IMR-90 (cell line): ENCODE data around the gene CEACAM1. TPM values are rescaled to one million over a fixed set of nuclear protein-coding genes. Genes with fewer than 3 reads are reported as not detected.

Experiments
- ATAC-seq: fragments of 200-7000 bp; cut with Tn5 transposase; 2 replicates; pipeline ENCODE4 v1.9.1; 2020; ENCODE audit warnings: low read depth, mild to moderate bottlenecking, moderate library complexity
- BruUV-seq: library from RNA; stranded (reverse); fragments of 400-500 nt; replicated peaks from 2 replicates; lab custom pipeline; 2021; lab: Mats Ljungman, UMichigan
- CTCF ChIA-PET: fragments of 300-600 bp; formaldehyde crosslinking; extraction: SDS; loops from one replicate; lab custom pipeline; 2021; ENCODE audit warnings: antibody characterized with exemption; lab: Yijun Ruan, JAX
- POLR2A ChIA-PET: fragments of 300-600 bp; sonication (Branson Sonifier 250); formaldehyde crosslinking; loops from one replicate; lab custom pipeline; 2022; ENCODE audit warnings: antibody characterized with exemption; ENCODE audit not compliant: unreplicated experiment; lab: Charles Lee
- DNase-seq: peaks from one replicate; pipeline ENCODE4 v3.0.0; 2013
- H2AFZ ChIP-seq: replicated peaks from 2 replicates; pipeline ENCODE3; 2013; ENCODE audit warnings: low read length, mild to moderate bottlenecking; ENCODE audit not compliant: poor library complexity
- H2AK5ac ChIP-seq: 2 replicates; pipeline ENCODE4 v1.6.1; 2013; ENCODE audit warnings: low read depth, low read length, inconsistent platforms
- H2AK9ac ChIP-seq: replicated peaks from 2 replicates; pipeline ENCODE3; 2013; ENCODE audit warnings: mild to moderate bottlenecking, low read depth, low read length, moderate library complexity; ENCODE audit not compliant: poor library complexity
- H2BK120ac ChIP-seq: 2 replicates; pipeline ENCODE4 v1.6.1; 2013; ENCODE audit warnings: low read depth, low read length, inconsistent platforms
- H2BK15ac ChIP-seq: 3 replicates; pipeline ENCODE4 v1.6.1; 2013; ENCODE audit warnings: low read depth, low read length, inconsistent platforms
- H2BK20ac ChIP-seq: 2 replicates; pipeline ENCODE4 v1.6.1; 2013; ENCODE audit warnings: low read depth, mild to moderate bottlenecking, inconsistent platforms, low read length, moderate library complexity
- H2BK5ac ChIP-seq: 2 replicates; pipeline ENCODE4 v1.6.1; 2013; ENCODE audit warnings: mild to moderate bottlenecking, low read depth, low read length, inconsistent platforms; ENCODE audit not compliant: poor library complexity, severe bottlenecking
- H3K14ac ChIP-seq: replicated peaks from 2 replicates; pipeline ENCODE4 v1.6.1; 2013; ENCODE audit warnings: low read depth, low read length, inconsistent platforms
- H3K18ac ChIP-seq: 2 replicates; pipeline ENCODE4 v1.6.1; 2013; ENCODE audit warnings: low read depth, low read length, control low read depth
- H3K23ac ChIP-seq: 2 replicates; pipeline ENCODE4 v1.6.1; 2013; ENCODE audit warnings: low read depth, low read length, inconsistent platforms
- H3K27ac ChIP-seq: 2 replicates; pipeline ENCODE4 v1.5.1; 2013; ENCODE audit warnings: mild to moderate bottlenecking, control low read depth, low read length; ENCODE audit not compliant: insufficient read depth
- H3K27me3 ChIP-seq: 2 replicates; pipeline ENCODE4 v1.6.1; 2013; ENCODE audit warnings: low read length; ENCODE audit not compliant: control insufficient read depth, insufficient read depth
- H3K36me3 ChIP-seq: 2 replicates; pipeline ENCODE4 v1.6.1; 2013; ENCODE audit warnings: low read length, mixed read lengths; ENCODE audit not compliant: control insufficient read depth, insufficient read depth
- H3K4ac ChIP-seq: 2 replicates; pipeline ENCODE4 v1.6.1; 2013; ENCODE audit warnings: low read depth, low read length, inconsistent platforms
- H3K4me1 ChIP-seq: 2 replicates; pipeline ENCODE4 v1.6.1; 2013; ENCODE audit warnings: low read length, mixed read lengths; ENCODE audit not compliant: control insufficient read depth, insufficient read depth
- H3K4me2 ChIP-seq: 2 replicates; pipeline ENCODE4 v1.6.1; 2013; ENCODE audit warnings: low read depth, mild to moderate bottlenecking, control low read depth, low read length, moderate library complexity
- H3K4me3 ChIP-seq: 2 replicates; pipeline ENCODE4 v1.5.1; 2013; ENCODE audit warnings: low read depth, mild to moderate bottlenecking, control low read depth, low read length, moderate library complexity; ENCODE audit not compliant: insufficient read depth
- H3K56ac ChIP-seq: 2 replicates; pipeline ENCODE4 v1.6.1; 2013; ENCODE audit warnings: low read length, inconsistent platforms; ENCODE audit not compliant: insufficient read depth; ENCODE audit errors: extremely low read depth
- H3K79me1 ChIP-seq, 2 experiments: 2 replicates each; pipeline ENCODE4 v1.6.1; 2013; ENCODE audit warnings: low read length in 2 of 2, inconsistent platforms in 1 of 2, low read depth in 1 of 2
- H3K9ac ChIP-seq: 2 replicates; pipeline ENCODE4 v1.6.1; 2013; ENCODE audit warnings: low read depth, low read length, control low read depth
- H3K9me1 ChIP-seq: 2 replicates; pipeline ENCODE4 v1.6.1; 2013; ENCODE audit warnings: low read length, inconsistent platforms; ENCODE audit not compliant: insufficient read depth
- H3K9me3 ChIP-seq: 2 replicates; pipeline ENCODE4 v1.6.1; 2013; ENCODE audit warnings: low read length; ENCODE audit not compliant: control insufficient read depth, insufficient read depth
- H4K20me1 ChIP-seq: 2 replicates; pipeline ENCODE4 v1.6.1; 2013; ENCODE audit warnings: low read length, inconsistent platforms; ENCODE audit not compliant: insufficient read depth
- H4K5ac ChIP-seq: 2 replicates; pipeline ENCODE4 v1.6.1; 2013; ENCODE audit warnings: mild to moderate bottlenecking, low read depth, low read length, control low read depth
- H4K8ac ChIP-seq, 2 experiments: 2 replicates each; pipeline ENCODE4 v1.6.1; 2013; ENCODE audit warnings: low read depth in 2 of 2, low read length in 2 of 2, control low read depth in 1 of 2, inconsistent platforms in 1 of 2
- H4K91ac ChIP-seq: 2 replicates; pipeline ENCODE4 v1.6.1; 2013; ENCODE audit warnings: low read depth, low read length, inconsistent platforms; ENCODE audit not compliant: insufficient read depth
- CEBPB ChIP-seq: IDR thresholded peaks from 2 replicates; pipeline ENCODE4 v1.6.1; 2012; ENCODE audit warnings: low read depth, low read length, improper control_type of control experiment
- CHD1 ChIP-seq: IDR thresholded peaks from 2 replicates; pipeline ENCODE4 v1.6.1; 2012; ENCODE audit warnings: low read depth, low read length, improper control_type of control experiment
- CTCF ChIP-seq: conservative IDR thresholded peaks from 2 replicates; pipeline ENCODE4 v1.5.1; 2012; ENCODE audit warnings: mild to moderate bottlenecking, low read depth, low read length, improper control_type of control experiment
- FOS ChIP-seq: fragments of 150-350 bp; IDR thresholded peaks from 2 replicates; pipeline ENCODE4 v1.6.1; 2016; ENCODE audit warnings: low read depth, low read length
- MAFK ChIP-seq: IDR thresholded peaks from 2 replicates; pipeline ENCODE4 v1.6.1; 2012; ENCODE audit warnings: low read depth, low read length, improper control_type of control experiment
- POLR2A ChIP-seq: IDR thresholded peaks from 2 replicates; pipeline ENCODE4 v1.6.1; 2012; ENCODE audit warnings: mild to moderate bottlenecking, low read depth, low read length
- RAD21 ChIP-seq: IDR thresholded peaks from 2 replicates; pipeline ENCODE4 v1.6.1; 2012; ENCODE audit warnings: low read length, improper control_type of control experiment
- RCOR1 ChIP-seq: IDR thresholded peaks from 2 replicates; pipeline ENCODE4 v1.6.1; 2012; ENCODE audit warnings: mild to moderate bottlenecking, low read length, improper control_type of control experiment; ENCODE audit not compliant: insufficient replicate concordance
- RFX5 ChIP-seq: IDR thresholded peaks from 2 replicates; pipeline ENCODE4 v1.8.0; 2012; ENCODE audit warnings: low read depth, mild to moderate bottlenecking, low read length, moderate library complexity
- SMC3 ChIP-seq: fragments of 150-350 bp; IDR thresholded peaks from 2 replicates; pipeline ENCODE4 v1.6.1; 2016; ENCODE audit warnings: low read depth, mild to moderate bottlenecking, antibody characterized with exemption, low read length, moderate library complexity
- USF2 ChIP-seq: fragments of 150-350 bp; IDR thresholded peaks from 2 replicates; pipeline ENCODE4 v1.6.1; 2017; ENCODE audit warnings: mild to moderate bottlenecking, antibody characterized with exemption, low read length, low read depth
- WGBS, 2 experiments: methylation state at CpG; one replicate each; pipeline versions ENCODE4 v1.1.5 to v1.1.7; 2013; ENCODE audit warnings: missing lambda C conversion rate in 2 of 2; ENCODE audit not compliant: insufficient read length in 1 of 2; ENCODE audit errors: extremely low coverage in 2 of 2; 5-methylcytosine and 5-hydroxymethylcytosine counted together
- dilution Hi-C: fragments of 300-500 bp; cut with HindIII; formaldehyde crosslinking; loops from one replicate; pipeline ENCODE4 v1.14.3; 2018; ENCODE audit warnings: low sequenced_read_pairs; ENCODE audit not compliant: unreplicated experiment
- in situ Hi-C: fragments of 300-500 bp; cut with MboI; formaldehyde crosslinking; loops from 3 replicates; pipeline ENCODE4 v1.14.3; 2019; ENCODE audit warnings: low sequenced_read_pairs, inconsistent platforms, mixed read lengths
- intact Hi-C: fragments of 100-400 bp; cut with micrococcal nuclease; formaldehyde crosslinking; loops from 2 replicates; pipeline ENCODE4 v1.10.0; 2022
- polyA plus RNA-seq, 3 experiments: library from polyadenylated mRNA; depleted of rRNA; stranded (reverse); fragments of >200 nt; gene quantifications; 2 replicates each; pipeline ENCODE4 v1.2.3, GENCODE V29; 2012; ENCODE audit warnings: low replicate concordance in 1 of 3
- total RNA-seq: library from RNA; depleted of rRNA; stranded (reverse); fragments of >200 nt; gene quantifications from 2 replicates; pipeline ENCODE4 v1.2.3, GENCODE V29; 2012
- TF ChIP-seq, protein P1 (sequence below): fragments of 150-350 bp; IDR thresholded peaks from 2 replicates; pipeline ENCODE4 v1.6.1; 2016; ENCODE audit warnings: low read depth, mild to moderate bottlenecking, low read length, moderate library complexity, borderline replicate concordance

The CEACAM1 gene
- total and polyA plus RNA-seq, 2 of the 4 experiments (the other 2 are of a cell fraction): not detected

DNA sequence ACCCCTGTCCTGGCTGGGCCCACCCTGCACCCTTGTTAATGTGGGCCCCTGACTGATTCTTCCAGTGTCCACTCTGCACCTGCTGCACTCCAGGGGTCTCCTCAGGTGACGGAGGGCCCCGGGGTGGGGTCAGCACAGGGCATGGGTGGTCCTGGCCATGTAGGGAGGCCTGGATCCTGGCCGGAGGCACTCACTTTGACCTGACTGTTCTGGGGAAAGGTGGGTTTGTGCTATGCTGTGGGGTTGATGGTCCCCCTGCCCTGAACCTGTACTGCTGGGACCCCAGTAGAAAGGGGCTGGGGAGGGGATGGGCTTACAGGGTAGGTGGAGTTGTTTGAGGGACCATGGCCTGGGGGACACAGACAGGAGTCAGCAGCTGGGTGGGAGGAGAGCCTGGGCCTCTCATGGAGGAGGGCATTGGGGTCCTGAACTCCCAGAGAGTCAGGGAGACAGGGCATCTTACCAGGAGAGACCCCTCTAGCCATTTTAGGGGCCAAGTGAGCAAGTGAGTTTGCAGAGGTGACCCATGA is 25.8 kb upstream of the CEACAM1 start:
- Histone ChIP-seq H3K27me3 (peaks cover 38% of the 10 kb centered on the region), H3K4me2 (no peak overlapping the region), H4K8ac (no peak overlapping the region), H3K36me3 (no peaks in the 10 kb centered on the region), H3K79me1 (no peaks in the 10 kb centered on the region), H3K4me1 (no peaks in the 10 kb centered on the region), H3K9me1 (no peaks in the 10 kb centered on the region), H2BK120ac (no peak overlapping the region), H3K27ac (no peak overlapping the region), H4K91ac (no peak overlapping the region), H2AK9ac (no peak overlapping the region), H3K9ac (no peak overlapping the region), H2BK20ac (no peak overlapping the region), H2AK5ac (no peak overlapping the region), H2BK15ac (no peak overlapping the region), H4K20me1 (no peaks in the 10 kb centered on the region; the same call in 1 of the 2 replicates), H3K18ac (no peak overlapping the region), H3K9me3 (peaks cover 7% of the 10 kb centered on the region; the same call in 1 of the 2 replicates), H2AFZ (no peak overlapping the region), H2BK5ac (no peak overlapping the region), H3K4ac (no peak overlapping the region), H3K23ac (no peak overlapping the region), H3K4me3 (no peak overlapping the region), H3K14ac (no peak overlapping the region), H3K56ac (no peak overlapping the region), H4K5ac (no peak overlapping the region)
- WGBS, 2 experiments: 67% methylated on average over 1 of the region's 3 CpGs; no CpG with 5 or more reads in 1 of the 2 experiments
- intact Hi-C loops (no loop called here), in situ Hi-C loops (no loop called here), dilution Hi-C loops (no loop called here)
- TF ChIP-seq FOS (no peak), RAD21 (no peak), RCOR1 (no peak), CEBPB (no peak), MAFK (no peak), CTCF (no peak), CHD1 (no peak), RFX5 (no peak), USF2 (no peak), POLR2A (no peak), SMC3 (no peak)
- TF ChIP-seq, protein P1, sequence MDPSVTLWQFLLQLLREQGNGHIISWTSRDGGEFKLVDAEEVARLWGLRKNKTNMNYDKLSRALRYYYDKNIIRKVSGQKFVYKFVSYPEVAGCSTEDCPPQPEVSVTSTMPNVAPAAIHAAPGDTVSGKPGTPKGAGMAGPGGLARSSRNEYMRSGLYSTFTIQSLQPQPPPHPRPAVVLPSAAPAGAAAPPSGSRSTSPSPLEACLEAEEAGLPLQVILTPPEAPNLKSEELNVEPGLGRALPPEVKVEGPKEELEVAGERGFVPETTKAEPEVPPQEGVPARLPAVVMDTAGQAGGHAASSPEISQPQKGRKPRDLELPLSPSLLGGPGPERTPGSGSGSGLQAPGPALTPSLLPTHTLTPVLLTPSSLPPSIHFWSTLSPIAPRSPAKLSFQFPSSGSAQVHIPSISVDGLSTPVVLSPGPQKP: no peak
- CTCF ChIA-PET: no interaction called here
- ATAC-seq (no peak), DNase-seq (no peak)
- no TSS peak for BruUV-seq
- POLR2A ChIA-PET: no interaction called here
